MM.1S (cell line): ENCODE data around the gene PAPPA.

Source experiments
- DNase-seq: peaks from one replicate; pipeline ENCODE4 v3.0.0-alpha.2; 2015
- H2AFZ ChIP-seq: fragments of 300-600 bp; sonication (generic); 2 replicates; pipeline ENCODE4 v1.6.0; 2016; ENCODE audit warnings: antibody characterized with exemption, low read length
- H3F3A ChIP-seq: fragments of 300-600 bp; sonication (generic); 2 replicates; pipeline ENCODE4 v1.6.1; 2016; ENCODE audit warnings: mild to moderate bottlenecking, antibody characterized with exemption, low read length, moderate library complexity, mixed read lengths; ENCODE audit not compliant: insufficient read depth
- H3K27ac ChIP-seq: fragments of 300-600 bp; sonication (generic); 2 replicates; pipeline ENCODE4 v1.5.1; 2016; ENCODE audit warnings: mild to moderate bottlenecking, low read length
- H3K27me3 ChIP-seq: fragments of 300-600 bp; sonication (generic); replicated peaks from 2 replicates; pipeline ENCODE4 v1.6.0; 2016; ENCODE audit warnings: low read length; ENCODE audit not compliant: insufficient read depth
- H3K36me3 ChIP-seq: fragments of 300-600 bp; sonication (generic); replicated peaks from 2 replicates; pipeline ENCODE4 v1.6.1; 2016; ENCODE audit warnings: mild to moderate bottlenecking, low read length, mixed read lengths; ENCODE audit not compliant: insufficient read depth
- H3K4me1 ChIP-seq: fragments of 300-600 bp; sonication (generic); 2 replicates; pipeline ENCODE4 v1.6.1; 2016; ENCODE audit warnings: low read length, mixed read lengths
- H3K4me2 ChIP-seq: fragments of 300-600 bp; sonication (generic); 2 replicates; pipeline ENCODE4 v1.6.0; 2016; ENCODE audit warnings: low read depth, low read length
- H3K4me3 ChIP-seq: fragments of 300-600 bp; sonication (generic); 2 replicates; pipeline ENCODE4 v1.5.1; 2016; ENCODE audit warnings: low read length, mixed read lengths
- H3K79me2 ChIP-seq: fragments of 300-600 bp; sonication (generic); 2 replicates; pipeline ENCODE4 v1.6.1; 2016; ENCODE audit warnings: mixed run types, low read length, mixed read lengths
- H3K9ac ChIP-seq: fragments of 300-600 bp; sonication (generic); 2 replicates; pipeline ENCODE4 v1.6.1; 2016; ENCODE audit warnings: low read length, mixed read lengths
- H3K9me2 ChIP-seq: fragments of 300-600 bp; sonication (generic); replicated peaks from 2 replicates; pipeline ENCODE4 v1.6.1; 2016; ENCODE audit warnings: mild to moderate bottlenecking, low read length, mixed read lengths; ENCODE audit not compliant: insufficient read depth
- H3K9me3 ChIP-seq: fragments of 300-600 bp; sonication (generic); replicated peaks from 2 replicates; pipeline ENCODE4 v1.6.1; 2016; ENCODE audit warnings: mild to moderate bottlenecking, low read length, mixed read lengths; ENCODE audit not compliant: insufficient read depth
- H4K20me1 ChIP-seq: fragments of 300-600 bp; sonication (generic); 2 replicates; pipeline ENCODE4 v1.6.1; 2016; ENCODE audit warnings: mild to moderate bottlenecking, low read length, moderate library complexity, mixed read lengths; ENCODE audit not compliant: insufficient read depth
- EZH2 ChIP-seq: fragments of 300-600 bp; sonication (generic); optimal IDR thresholded peaks from 2 replicates; pipeline ENCODE3; 2017; ENCODE audit warnings: low read depth, mild to moderate bottlenecking, antibody characterized with exemption, low read length, mixed read lengths
- EZH2phosphoT487 ChIP-seq: fragments of 300-600 bp; sonication (generic); IDR thresholded peaks from 2 replicates; pipeline ENCODE4 v1.6.1; 2018; ENCODE audit warnings: antibody characterized with exemption, low read length
- TF ChIP-seq, protein P1 (sequence below): fragments of 300-600 bp; sonication (generic); IDR thresholded peaks from 2 replicates; pipeline ENCODE4 v1.5.1; 2016; ENCODE audit warnings: antibody characterized with exemption, low read length, mixed read lengths

Gene PAPPA

DNA sequence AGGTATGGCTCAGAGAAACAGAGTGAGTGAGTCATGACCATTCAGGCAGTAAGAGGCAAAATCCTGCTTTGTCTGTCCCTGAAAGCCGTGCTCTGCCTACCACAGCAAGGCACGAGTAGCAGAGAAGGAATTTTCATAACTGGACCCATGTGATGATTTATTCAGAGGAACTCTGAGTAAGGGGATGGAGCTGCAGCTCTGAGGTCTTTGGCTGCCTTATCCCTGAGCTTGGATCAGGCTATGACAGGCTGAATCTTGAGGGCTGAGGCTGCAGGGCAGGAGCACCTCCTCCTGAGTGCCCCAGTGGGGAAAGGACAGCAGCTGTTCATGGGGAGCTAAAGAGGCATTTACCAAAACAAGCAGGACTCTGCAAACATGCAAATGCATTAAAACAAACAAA lies 183.4 kb downstream of the PAPPA start:
- H3K4me2 ChIP-seq: no peak overlapping the region
- H3K36me3 ChIP-seq: no peaks in the 10 kb centered on the region
- TF ChIP-seq EZH2: no peak
- no peaks in the 10 kb centered on the region for H3K9me3 ChIP-seq
- no peak overlapping the region for H3K9ac ChIP-seq
- no peaks in the 10 kb centered on the region for H4K20me1 ChIP-seq
- no peaks in the 10 kb centered on the region for H3K9me2 ChIP-seq
- no peaks in the 10 kb centered on the region for H3K4me1 ChIP-seq
- H3K27ac ChIP-seq: no peak overlapping the region
- H3K4me3 ChIP-seq: no peak overlapping the region
- H2AFZ ChIP-seq: no peak overlapping the region
- no peaks in the 10 kb centered on the region for H3F3A ChIP-seq
- no peaks in the 10 kb centered on the region for H3K27me3 ChIP-seq
- no peak for DNase-seq
- no peaks in the 10 kb centered on the region for H3K79me2 ChIP-seq

DNA sequence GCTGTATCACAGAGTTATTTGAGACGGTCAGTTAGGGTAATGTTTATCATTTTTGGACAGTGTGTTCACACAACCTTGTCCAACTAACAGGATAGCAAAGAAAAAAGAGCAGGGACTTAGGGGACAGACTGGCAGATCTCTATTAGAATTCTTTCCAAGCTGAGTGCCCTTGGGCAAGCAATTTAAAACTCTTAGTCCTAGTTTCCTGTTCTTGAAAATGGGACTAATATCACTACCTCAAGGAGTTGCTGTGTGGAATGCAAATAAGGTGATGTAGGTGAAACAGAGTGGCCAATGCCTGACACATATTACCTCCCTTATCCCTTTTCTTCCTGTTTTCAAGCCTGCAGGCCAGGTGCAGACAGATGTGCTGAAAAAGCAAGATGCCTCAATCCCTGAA lies 186.7 kb downstream of the PAPPA start:
- Histone ChIP-seq H2AFZ (no peak overlapping the region), H3K27ac (no peak overlapping the region), H4K20me1 (no peaks in the 10 kb centered on the region), H3K4me1 (no peaks in the 10 kb centered on the region), H3K79me2 (no peaks in the 10 kb centered on the region), H3K9ac (no peak overlapping the region), H3K36me3 (no peaks in the 10 kb centered on the region), H3K4me3 (no peak overlapping the region), H3K9me3 (no peaks in the 10 kb centered on the region), H3K27me3 (no peaks in the 10 kb centered on the region), H3K4me2 (no peak overlapping the region), H3K9me2 (no peaks in the 10 kb centered on the region), H3F3A (no peaks in the 10 kb centered on the region)
- TF ChIP-seq EZH2: no peak
- TF ChIP-seq, protein P1, sequence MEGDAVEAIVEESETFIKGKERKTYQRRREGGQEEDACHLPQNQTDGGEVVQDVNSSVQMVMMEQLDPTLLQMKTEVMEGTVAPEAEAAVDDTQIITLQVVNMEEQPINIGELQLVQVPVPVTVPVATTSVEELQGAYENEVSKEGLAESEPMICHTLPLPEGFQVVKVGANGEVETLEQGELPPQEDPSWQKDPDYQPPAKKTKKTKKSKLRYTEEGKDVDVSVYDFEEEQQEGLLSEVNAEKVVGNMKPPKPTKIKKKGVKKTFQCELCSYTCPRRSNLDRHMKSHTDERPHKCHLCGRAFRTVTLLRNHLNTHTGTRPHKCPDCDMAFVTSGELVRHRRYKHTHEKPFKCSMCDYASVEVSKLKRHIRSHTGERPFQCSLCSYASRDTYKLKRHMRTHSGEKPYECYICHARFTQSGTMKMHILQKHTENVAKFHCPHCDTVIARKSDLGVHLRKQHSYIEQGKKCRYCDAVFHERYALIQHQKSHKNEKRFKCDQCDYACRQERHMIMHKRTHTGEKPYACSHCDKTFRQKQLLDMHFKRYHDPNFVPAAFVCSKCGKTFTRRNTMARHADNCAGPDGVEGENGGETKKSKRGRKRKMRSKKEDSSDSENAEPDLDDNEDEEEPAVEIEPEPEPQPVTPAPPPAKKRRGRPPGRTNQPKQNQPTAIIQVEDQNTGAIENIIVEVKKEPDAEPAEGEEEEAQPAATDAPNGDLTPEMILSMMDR: no peak
- no peak for TF ChIP-seq EZH2phosphoT487
- no peak for DNase-seq

DNA sequence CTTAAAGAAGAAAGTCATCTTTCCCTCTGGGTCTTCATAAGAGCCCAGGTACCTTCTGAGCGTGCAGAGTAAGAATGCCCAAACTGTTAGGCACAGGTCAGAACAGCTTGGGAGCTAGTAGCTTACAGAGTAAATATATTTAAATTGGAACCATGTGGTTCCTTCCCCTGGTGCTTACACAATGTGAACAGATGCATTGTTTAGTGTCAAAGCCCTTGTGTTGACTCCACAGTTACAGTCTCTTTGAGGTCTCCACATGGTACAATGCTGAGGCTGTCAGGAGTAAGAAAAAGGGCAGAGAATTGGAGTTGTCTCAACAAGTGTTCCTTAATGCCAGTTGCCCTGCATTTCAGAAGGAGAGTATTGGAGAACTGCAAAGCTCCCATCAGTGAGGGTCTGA lies 188.5 kb downstream of the PAPPA start:
- no peak for DNase-seq
- H3F3A ChIP-seq: no peaks in the 10 kb centered on the region

DNA sequence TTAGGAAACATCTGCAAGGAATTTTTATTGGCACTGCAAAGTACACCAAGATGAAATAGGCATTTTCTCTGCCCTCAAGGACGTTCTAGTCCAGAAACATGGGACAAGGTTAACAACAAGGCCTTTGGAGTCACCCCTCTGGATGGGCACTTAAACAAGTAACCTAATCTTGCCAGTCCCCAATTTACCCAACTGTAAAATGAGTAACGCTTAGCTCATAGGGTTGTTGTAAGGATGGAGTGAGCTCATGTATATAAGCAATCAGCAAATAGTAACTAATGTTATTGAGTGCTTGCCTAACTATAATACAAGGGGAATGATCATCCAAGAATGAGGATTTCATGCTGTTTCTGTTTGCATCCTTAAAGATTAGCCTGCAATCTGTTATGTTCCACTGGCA lies 189.3 kb downstream of the PAPPA start:
- H2AFZ ChIP-seq: no peak overlapping the region
- no peaks in the 10 kb centered on the region for H3K9me2 ChIP-seq
- no peak for DNase-seq
- H4K20me1 ChIP-seq: no peaks in the 10 kb centered on the region
- TF ChIP-seq, protein P1: no peak
- TF ChIP-seq EZH2: no peak
- no peak for TF ChIP-seq EZH2phosphoT487
- H3K9ac ChIP-seq: no peak overlapping the region
- no peak overlapping the region for H3K4me3 ChIP-seq
- H3K4me2 ChIP-seq: no peak overlapping the region
- no peaks in the 10 kb centered on the region for H3F3A ChIP-seq
- H3K4me1 ChIP-seq: no peaks in the 10 kb centered on the region
- H3K79me2 ChIP-seq: no peaks in the 10 kb centered on the region
- no peaks in the 10 kb centered on the region for H3K9me3 ChIP-seq
- no peaks in the 10 kb centered on the region for H3K36me3 ChIP-seq
- H3K27me3 ChIP-seq: no peaks in the 10 kb centered on the region
- no peak overlapping the region for H3K27ac ChIP-seq

More for the DNA sequence above, 188.5 kb downstream of the PAPPA start:
- Histone ChIP-seq H3K4me2 (no peak overlapping the region), H3K27me3 (no peaks in the 10 kb centered on the region), H4K20me1 (no peaks in the 10 kb centered on the region), H3K4me3 (no peak overlapping the region), H3K9me3 (no peaks in the 10 kb centered on the region), H3K79me2 (no peaks in the 10 kb centered on the region), H2AFZ (no peak overlapping the region), H3K36me3 (no peaks in the 10 kb centered on the region), H3K27ac (no peak overlapping the region), H3K9me2 (no peaks in the 10 kb centered on the region), H3K9ac (no peak overlapping the region), H3K4me1 (no peaks in the 10 kb centered on the region)
- TF ChIP-seq EZH2 (no peak), EZH2phosphoT487 (no peak)
- TF ChIP-seq, protein P1: no peak
